GM23248 (cell line): ENCODE measurements around the gene OR5D18.

Experiments
- EZH2 ChIP-seq: fragments of 200-600 bp; sonication (generic); IDR thresholded peaks from 2 replicates; pipeline ENCODE4 v1.6.1; 2018; ENCODE audit warnings: antibody characterized with exemption, mild to moderate bottlenecking; ENCODE audit not compliant: insufficient read depth, poor library complexity, severe bottlenecking
- EZH2phosphoT487 ChIP-seq: fragments of 200-600 bp; sonication (generic); IDR thresholded peaks from 2 replicates; pipeline ENCODE4 v1.6.1; 2018; ENCODE audit warnings: antibody characterized with exemption, moderate library complexity, mild to moderate bottlenecking, low read depth; ENCODE audit not compliant: insufficient read depth

- TF ChIP-seq EZH2 (no peak), EZH2phosphoT487 (no peak)
Measured at GRCh38 chr11:55838452-55838851, 19.0 kb downstream of the OR5D18 start, which contains the start of gene OR5D16.
